ENCODE measurements around the gene SLU7. TPM values are rescaled to one million over a fixed set of nuclear protein-coding genes. Genes with fewer than 3 reads are reported as not detected.

The SLU7 gene
- total RNA-seq, 1 experiment from 2014 or later = 33.3 TPM

DNA sequence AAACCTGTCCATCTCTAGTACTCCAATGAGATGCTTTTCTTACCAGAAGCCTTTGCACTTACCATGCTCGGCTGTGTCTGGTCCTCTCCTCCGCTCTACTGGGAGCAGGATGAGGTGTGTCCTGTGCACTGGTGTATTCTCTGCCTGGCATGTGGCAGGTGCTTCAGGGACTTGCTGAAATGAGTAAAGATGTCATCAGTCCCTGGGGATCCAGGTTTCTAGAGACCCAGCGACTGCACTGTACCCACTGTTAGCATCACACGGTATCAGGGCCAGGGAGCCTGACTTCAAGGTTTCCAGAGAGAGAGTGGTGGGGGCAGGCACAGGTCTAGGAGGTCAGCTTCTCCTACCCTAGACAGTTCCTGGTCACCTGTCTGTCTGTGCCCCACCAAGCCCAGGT, 13.3 kb upstream of the SLU7 start:
- intact Hi-C loops (cut with micrococcal nuclease) = loop anchor here (10.0 kb wide), 1 partner anchor 353 kb away; no protein-coding TSS in a partner anchor
- no peak overlapping the region for H3K9ac ChIP-seq (ENCODE audit: low read length)
- H3K4me3 ChIP-seq (ENCODE audit: low read length) = no peak overlapping the region
- CTCF ChIA-PET = no interaction called here
- H3K9me3 ChIP-seq (ENCODE audit: low read length) = no peaks in the 10 kb centered on the region
- no peaks in the 10 kb centered on the region for H3F3A ChIP-seq (ENCODE audit: low read length, unreplicated experiment)
- no peaks in the 10 kb centered on the region for H3K9me2 ChIP-seq (replicated peaks; ENCODE audit: low read length)
- no TSS peak for BruUV-seq (replicated peaks)
- no peak overlapping the region for H3K27ac ChIP-seq (ENCODE audit: low read length)
- TF ChIP-seq EZH2phosphoT487 (IDR thresholded peaks at IDR 0.05; ENCODE audit: borderline replicate concordance, low read length) (no peak), EZH2 (IDR thresholded peaks at IDR 0.05; ENCODE audit: low read length, unreplicated experiment) (no peak), CTCF (conservative IDR thresholded peaks at IDR 0.05; ENCODE audit: low read depth, low read length) (no peak)
- DNase-seq = no peak
- no peak overlapping the region for H3K4me2 ChIP-seq (ENCODE audit: low read length)
- no peaks in the 10 kb centered on the region for H3K4me1 ChIP-seq (ENCODE audit: insufficient read depth, low read length)
- ATAC-seq = no peak
- H2AFZ ChIP-seq (ENCODE audit: low read length) = no peak overlapping the region
- H3K79me2 ChIP-seq (ENCODE audit: low read length) = no peaks in the 10 kb centered on the region
- no peaks in the 10 kb centered on the region for H3K27me3 ChIP-seq (ENCODE audit: low read length)
- POLR2A ChIA-PET (ENCODE audit: unreplicated experiment) = no interaction called here
- H3K36me3 ChIP-seq (ENCODE audit: low read depth, low read length) = peaks cover 22% of the 10 kb centered on the region; the same call in 1 of the 2 replicates
- no peaks in the 10 kb centered on the region for H4K20me1 ChIP-seq (ENCODE audit: low read length)

GRCh38 chr5:160427607-160428006, 8.7 kb upstream of the SLU7 start:
- ChIA-PET POLR2A (ENCODE audit: unreplicated experiment) (no interaction called here), CTCF (no interaction called here)
- Histone ChIP-seq H3K4me1 (ENCODE audit: insufficient read depth, low read length) (peaks cover 23% of the 10 kb centered on the region), H3F3A (ENCODE audit: low read length, unreplicated experiment) (no peaks in the 10 kb centered on the region), H3K4me3 (ENCODE audit: low read length) (no peak overlapping the region), H3K9me2 (replicated peaks; ENCODE audit: low read length) (no peaks in the 10 kb centered on the region), H3K27me3 (ENCODE audit: low read length) (no peaks in the 10 kb centered on the region), H3K27ac (ENCODE audit: low read length) (no peak overlapping the region), H3K79me2 (ENCODE audit: low read length) (peaks cover 33% of the 10 kb centered on the region), H3K9ac (ENCODE audit: low read length) (no peak overlapping the region), H3K9me3 (ENCODE audit: low read length) (no peaks in the 10 kb centered on the region), H3K4me2 (ENCODE audit: low read length) (no peak overlapping the region), H4K20me1 (ENCODE audit: low read length) (0 out of 2 replicates have a peak, but pooled peaks cover 8% of the 10 kb centered on the region), H2AFZ (ENCODE audit: low read length) (no peak overlapping the region), H3K36me3 (ENCODE audit: low read depth, low read length) (peaks cover 48% of the 10 kb centered on the region)
- ATAC-seq (no peak), DNase-seq (no peak)
- TF ChIP-seq CTCF (conservative IDR thresholded peaks at IDR 0.05; ENCODE audit: low read depth, low read length) (no peak), EZH2 (IDR thresholded peaks at IDR 0.05; ENCODE audit: low read length, unreplicated experiment) (no peak), EZH2phosphoT487 (IDR thresholded peaks at IDR 0.05; ENCODE audit: borderline replicate concordance, low read length) (no peak)
- BruUV-seq (replicated peaks) = no TSS peak
- intact Hi-C loops (cut with micrococcal nuclease) = no loop called here

DNA sequence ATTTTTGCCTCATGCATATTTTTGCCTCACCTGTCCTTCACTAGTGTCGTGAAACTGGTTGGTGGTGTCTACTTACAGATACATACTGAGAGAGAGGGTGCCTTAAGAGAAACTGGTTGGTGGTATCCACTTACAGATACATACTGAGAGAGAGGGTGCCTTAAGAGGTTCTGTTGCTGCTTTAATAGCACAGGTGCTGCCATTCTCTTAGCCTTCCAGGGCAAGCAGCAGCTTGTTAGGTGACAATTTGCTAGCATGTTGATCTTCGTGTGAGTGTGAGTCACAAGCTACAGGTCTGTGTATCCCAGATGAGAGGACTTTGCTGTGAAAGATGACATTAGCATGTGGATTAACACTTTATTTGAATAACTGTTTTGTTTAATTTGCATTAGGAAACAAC, 4.2 kb upstream of the SLU7 start:
- Histone ChIP-seq H3K4me2 (ENCODE audit: low read length) (peak overlapping the region; percentile 95), H4K20me1 (ENCODE audit: low read length) (0 out of 2 replicates have a peak, but pooled peaks cover 8% of the 10 kb centered on the region), H3K36me3 (ENCODE audit: low read depth, low read length) (peaks cover 35% of the 10 kb centered on the region), H3K4me1 (ENCODE audit: insufficient read depth, low read length) (peaks cover 33% of the 10 kb centered on the region), H3K27me3 (ENCODE audit: low read length) (no peaks in the 10 kb centered on the region), H3K9me3 (ENCODE audit: low read length) (no peaks in the 10 kb centered on the region), H3K4me3 (ENCODE audit: low read length) (peak overlapping the region; percentile 93), H3K27ac (ENCODE audit: low read length) (no peak overlapping the region), H3K9ac (ENCODE audit: low read length) (no peak overlapping the region), H3F3A (ENCODE audit: low read length, unreplicated experiment) (no peaks in the 10 kb centered on the region), H2AFZ (ENCODE audit: low read length) (no peak overlapping the region), H3K9me2 (replicated peaks; ENCODE audit: low read length) (no peaks in the 10 kb centered on the region), H3K79me2 (ENCODE audit: low read length) (peaks cover 49% of the 10 kb centered on the region)
- no peak for TF ChIP-seq EZH2 (IDR thresholded peaks at IDR 0.05; ENCODE audit: low read length, unreplicated experiment)
- TF ChIP-seq CTCF (conservative IDR thresholded peaks at IDR 0.05; ENCODE audit: low read depth, low read length) = no peak
- no peak for TF ChIP-seq EZH2phosphoT487 (IDR thresholded peaks at IDR 0.05; ENCODE audit: borderline replicate concordance, low read length)
- intact Hi-C loops (cut with micrococcal nuclease) = loop anchor here (5.0 kb wide), 1 partner anchor 39 kb away; no protein-coding TSS in a partner anchor
- ATAC-seq = 0 out of 2 replicates have a peak, but pooled peaks have one; percentile 5
- DNase-seq = peak; percentile 46
- ChIA-PET POLR2A (ENCODE audit: unreplicated experiment) (no interaction called here), CTCF (no interaction called here)
- BruUV-seq (replicated peaks) = no TSS peak

All from PC-3 (cell line).